Measurements from ENCODE around the gene LRRC15.

Gene LRRC15

GRCh38 chr3:194355379-194355778 is 14.2 kb downstream of the LRRC15 start:
- DNase-seq = no peak

DNA sequence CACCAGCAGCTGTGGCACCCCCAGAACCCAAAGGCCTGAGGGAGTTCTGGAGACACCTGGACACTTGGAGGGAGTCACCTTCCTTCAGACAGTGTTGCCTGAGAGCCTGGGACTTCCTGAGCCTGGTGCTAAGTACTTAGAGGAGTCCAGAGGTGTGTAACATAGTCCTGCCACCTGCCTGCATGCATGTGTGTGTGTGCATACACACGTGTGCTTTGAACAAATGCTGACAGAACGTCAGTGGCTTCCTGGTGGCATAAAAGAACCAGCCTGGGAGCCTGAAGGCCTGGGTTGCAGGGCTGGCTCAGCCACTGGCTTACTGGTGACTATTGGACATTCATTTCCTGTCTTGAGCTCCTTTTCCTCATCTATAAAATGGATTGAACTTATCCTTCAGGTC is 15.2 kb downstream of the LRRC15 start:
- no peak for DNase-seq

DNA sequence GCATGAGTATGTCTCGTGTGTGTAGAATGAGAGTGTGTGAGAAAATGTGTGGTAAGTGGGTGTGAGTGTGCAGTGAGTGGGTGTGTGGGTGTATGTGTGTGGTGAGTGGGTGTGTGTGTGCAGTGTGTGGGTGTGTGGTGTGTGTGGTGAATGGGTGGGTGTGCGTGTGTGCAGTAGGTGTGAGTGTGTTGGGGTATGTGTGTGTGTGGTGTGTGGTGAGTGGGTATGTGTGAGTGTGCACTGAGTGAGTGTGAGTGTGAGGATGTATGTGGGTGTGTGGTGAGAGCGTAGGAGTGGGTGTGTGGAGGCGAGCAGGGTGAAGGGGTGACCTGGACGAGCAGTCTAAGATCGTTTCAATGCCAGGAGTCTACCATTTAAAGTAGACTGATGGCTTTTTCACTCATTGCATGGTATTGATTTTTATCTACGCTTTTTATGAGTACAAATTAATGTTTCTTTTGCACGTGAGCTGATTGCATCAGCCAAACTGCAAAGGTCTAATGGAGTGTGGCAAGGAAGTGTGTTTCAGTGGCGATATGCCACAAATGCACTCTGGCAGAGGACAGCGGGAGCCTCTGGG is 16.8 kb downstream of the LRRC15 start:
- no peak for DNase-seq

GRCh38 chr3:194351952-194352536 is 17.5 kb downstream of the LRRC15 start:
- DNase-seq = no peak

- DNase-seq = no peak
These were observed 18.4 kb downstream of the LRRC15 start, which contains the start of gene CPN2 for GRCh38 chr3:194351080-194351672. CPN2 (minus strand) TSS chr3:194351328; CDS start chr3:194342702, 8,626 bp downstream.

GRCh38 chr3:194350726-194351071 is 18.8 kb downstream of the LRRC15 start:
- DNase-seq = no peak

DNA sequence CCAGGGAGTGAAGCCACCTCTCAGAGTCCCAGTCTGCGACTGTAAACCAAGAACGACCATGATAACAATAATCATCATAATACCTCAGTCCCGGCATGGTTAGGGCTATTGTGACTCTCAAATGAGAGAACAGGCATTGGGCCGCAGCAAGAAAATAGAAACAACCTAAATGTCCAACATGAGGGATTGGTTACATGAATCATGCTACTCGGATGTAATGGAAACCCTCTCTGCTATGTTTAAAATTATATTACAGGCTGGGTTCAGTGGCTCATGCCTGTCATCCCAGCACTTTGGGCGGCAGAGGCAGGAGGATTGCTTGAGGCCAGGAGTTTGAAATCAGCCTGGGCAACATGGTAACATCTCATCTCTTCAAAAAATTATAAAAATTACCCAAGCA is 21.2 kb downstream of the LRRC15 start:
- DNase-seq = no peak

GRCh38 chr3:194346621-194347020 is 22.9 kb downstream of the LRRC15 start:
- DNase-seq = no peak

GRCh38 chr3:194346035-194346434 is 23.5 kb downstream of the LRRC15 start:
- no peak for DNase-seq

DNA sequence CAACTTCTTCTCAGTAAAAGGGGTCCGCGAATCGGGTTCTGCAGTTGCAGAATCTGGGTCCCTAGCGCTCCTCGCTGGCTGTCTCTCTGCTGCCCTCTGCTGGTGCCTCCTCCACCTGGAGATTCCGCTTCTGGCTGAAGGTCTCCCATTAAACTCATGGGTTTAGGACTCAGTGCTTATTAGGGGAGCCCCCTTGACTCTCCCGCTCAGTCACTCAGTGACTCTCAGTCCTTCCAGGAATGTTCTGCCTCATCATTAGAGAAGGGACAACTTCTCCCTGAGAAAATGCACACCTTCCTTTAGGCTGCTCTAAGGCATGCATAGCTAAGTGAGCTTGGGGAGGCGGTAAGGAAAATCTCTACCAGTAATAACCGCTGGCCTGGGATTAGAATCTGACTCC is 25.5 kb downstream of the LRRC15 start:
- peak; percentile 71 for DNase-seq

DNA sequence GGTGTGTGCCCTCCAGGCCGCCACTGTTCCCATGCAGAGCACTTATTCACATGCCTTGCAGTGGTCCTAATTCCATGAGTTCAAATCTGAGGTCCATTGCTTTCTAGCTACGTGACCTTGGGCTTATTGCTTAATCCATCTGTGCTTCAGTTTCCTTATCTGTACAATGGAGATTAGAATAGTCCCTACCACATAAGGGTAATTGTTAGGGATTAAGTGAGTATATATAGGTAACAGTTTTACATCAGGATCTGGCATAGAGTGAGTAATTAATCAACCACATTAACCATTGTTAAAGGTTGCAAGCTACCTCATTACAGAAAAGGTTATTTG is 26.0 kb downstream of the LRRC15 start:
- no peak for DNase-seq

GRCh38 chr3:194342861-194343560 is 26.5 kb downstream of the LRRC15 start:
- no peak for DNase-seq

GRCh38 chr3:194340757-194341400 is 28.7 kb downstream of the LRRC15 start:
- DNase-seq = no peak

- DNase-seq = no peak
These were observed 29.7 kb downstream of the LRRC15 start for GRCh38 chr3:194339840-194340239.

DNA sequence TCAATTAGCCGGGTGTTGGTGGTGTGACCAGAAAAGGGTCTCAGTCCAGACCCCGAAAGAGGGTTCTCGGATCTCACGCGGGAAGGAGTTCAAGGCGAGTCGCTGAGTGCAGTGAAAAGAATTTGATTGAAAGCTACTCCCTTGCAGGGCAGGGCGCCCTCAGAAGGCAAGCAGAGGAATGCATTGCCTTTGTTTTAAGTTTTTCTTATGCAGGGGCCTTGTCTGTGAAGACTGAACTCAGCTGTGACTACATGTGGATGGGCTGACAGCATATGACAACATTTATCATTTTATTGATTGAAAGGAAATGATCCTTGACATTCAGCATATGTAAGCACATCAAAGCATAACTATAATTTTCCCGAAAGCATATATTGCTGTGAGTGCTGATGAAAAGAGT is 30.2 kb downstream of the LRRC15 start:
- no peak for DNase-seq

GRCh38 chr3:194337965-194338753 is 31.4 kb downstream of the LRRC15 start:
- DNase-seq = no peak

DNA sequence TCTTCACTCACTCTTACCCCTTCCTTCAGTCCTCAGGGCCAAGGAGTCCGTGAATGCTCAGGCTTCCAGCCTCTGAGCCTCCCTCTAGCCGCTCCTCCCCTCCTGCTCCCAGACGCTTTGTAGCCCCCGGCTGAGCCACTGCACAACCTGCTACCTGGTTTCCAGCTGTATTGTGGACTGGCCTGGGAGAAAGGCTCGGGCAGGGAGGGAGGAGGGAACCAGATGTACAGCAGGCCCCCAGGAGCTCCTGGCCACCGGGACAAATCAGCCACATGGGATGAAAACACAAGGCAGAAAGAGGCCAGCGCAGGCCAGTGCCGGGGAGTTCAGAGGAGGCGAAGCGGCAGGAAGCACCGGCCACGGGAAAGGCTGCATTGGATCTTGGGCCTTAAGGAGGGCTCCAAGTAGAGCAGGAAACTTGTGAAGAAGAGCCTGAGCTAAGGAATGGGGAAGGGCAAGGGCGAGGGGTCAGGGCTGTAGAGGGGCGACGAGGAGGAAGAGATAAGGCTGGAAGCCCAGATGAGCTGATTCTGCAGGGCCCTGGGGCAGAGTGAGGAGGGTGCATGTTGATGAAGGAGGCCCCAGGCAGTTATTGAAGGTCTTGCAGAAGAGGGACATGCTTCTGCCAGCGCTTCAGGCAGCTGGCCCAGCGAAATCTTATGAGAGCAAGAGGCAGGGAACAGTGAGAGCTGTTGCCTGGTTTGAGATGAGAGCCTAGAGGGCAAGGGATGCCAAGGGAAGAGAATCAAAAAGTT is 32.8 kb downstream of the LRRC15 start:
- no peak for DNase-seq

GRCh38 chr3:194333981-194334320 is 35.6 kb downstream of the LRRC15 start:
- DNase-seq = no peak

GRCh38 chr3:194333212-194333980 is 36.1 kb downstream of the LRRC15 start:
- peak; percentile 86 for DNase-seq

DNA sequence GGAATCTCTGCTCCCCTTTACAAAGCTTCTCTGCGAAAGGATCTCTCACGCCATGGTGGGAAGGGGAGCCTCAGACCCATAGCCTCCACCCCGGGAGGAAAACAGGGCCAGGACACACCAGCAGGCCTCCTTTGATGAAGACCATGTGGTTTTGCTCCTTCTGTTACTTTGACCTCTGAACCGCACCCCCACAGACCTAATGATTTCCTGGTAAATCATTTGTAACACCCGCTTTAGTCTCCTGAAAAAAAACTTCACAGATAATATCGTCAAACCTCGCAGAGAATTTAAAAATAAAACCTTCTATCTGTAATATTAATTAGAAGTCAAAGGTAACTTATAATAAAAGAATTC is 36.7 kb downstream of the LRRC15 start:
- no peak for DNase-seq

- no peak for DNase-seq
These were observed 39.0 kb downstream of the LRRC15 start for GRCh38 chr3:194330579-194330978.

DNA sequence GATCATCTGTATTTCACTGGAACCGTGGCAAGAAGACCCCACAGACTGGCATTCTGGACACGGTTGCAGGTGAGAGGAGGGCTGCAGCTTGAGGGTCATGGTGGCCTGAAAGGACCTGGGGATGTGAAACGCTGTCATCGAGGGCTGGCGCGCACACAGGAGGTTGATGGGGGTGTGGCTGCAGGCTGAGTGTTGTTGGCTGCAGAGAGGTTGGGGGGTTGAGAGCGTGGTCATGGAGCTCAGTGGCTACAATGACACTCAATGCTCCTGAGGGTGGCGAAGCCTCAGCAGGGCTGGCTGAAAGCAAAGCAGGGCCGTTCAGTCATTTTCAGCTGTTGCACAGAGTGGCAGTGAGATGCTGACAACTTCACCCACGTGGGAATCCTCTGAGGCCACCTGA is 39.4 kb downstream of the LRRC15 start:
- DNase-seq = no peak

Measured in activated gamma-delta T cell treated with Interleukin-2 at 50 U/mL for 16 hours (primary cell).